ENCODE measurements around the gene IL2RG.

DNA sequence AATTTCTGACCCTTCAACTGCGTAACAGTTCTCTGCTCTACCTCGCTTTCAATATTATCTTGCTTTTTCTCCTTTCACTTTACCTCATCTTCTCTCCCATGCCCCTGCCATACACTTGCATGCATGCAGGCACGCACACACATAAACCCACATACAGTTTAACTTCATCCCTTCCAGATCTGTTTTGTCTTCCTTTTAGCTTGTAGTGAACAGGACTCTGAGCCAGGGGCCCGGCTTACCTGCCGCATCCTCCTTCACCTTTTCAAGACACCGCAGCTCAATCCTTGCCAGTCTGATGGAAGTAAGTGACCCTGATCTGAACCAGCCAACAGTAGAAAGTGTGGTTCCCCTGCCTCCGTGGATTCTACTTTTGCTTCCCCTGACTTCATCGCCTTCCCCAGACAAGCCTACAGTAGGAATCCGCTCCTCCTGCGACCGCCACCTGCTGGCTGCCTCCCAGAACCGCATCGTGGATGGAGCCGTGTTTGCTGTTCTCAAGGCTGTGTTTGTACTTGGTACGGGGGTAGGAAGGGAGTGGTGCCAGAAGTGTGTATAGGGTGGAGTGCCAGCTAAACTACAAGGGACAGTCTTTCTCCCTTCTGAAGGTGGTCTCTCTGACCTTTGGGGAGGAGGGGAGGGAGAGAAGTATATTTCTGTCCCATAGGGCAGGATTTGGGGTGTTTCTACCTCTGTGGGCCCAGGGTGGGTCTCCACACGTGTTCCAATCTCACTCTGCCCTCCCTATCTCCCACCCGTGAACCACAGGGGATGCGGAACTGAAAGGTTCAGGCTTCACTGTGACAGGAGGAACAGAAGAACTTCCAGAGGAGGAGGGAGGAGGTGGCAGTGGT lies 17.8 kb upstream of the IL2RG start:
- TF ChIP-seq, protein P1, sequence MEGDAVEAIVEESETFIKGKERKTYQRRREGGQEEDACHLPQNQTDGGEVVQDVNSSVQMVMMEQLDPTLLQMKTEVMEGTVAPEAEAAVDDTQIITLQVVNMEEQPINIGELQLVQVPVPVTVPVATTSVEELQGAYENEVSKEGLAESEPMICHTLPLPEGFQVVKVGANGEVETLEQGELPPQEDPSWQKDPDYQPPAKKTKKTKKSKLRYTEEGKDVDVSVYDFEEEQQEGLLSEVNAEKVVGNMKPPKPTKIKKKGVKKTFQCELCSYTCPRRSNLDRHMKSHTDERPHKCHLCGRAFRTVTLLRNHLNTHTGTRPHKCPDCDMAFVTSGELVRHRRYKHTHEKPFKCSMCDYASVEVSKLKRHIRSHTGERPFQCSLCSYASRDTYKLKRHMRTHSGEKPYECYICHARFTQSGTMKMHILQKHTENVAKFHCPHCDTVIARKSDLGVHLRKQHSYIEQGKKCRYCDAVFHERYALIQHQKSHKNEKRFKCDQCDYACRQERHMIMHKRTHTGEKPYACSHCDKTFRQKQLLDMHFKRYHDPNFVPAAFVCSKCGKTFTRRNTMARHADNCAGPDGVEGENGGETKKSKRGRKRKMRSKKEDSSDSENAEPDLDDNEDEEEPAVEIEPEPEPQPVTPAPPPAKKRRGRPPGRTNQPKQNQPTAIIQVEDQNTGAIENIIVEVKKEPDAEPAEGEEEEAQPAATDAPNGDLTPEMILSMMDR (conservative IDR thresholded peaks at IDR 0.05 in 1 of 2, IDR thresholded peaks at IDR 0.05 in 1 of 2; ENCODE audit: extremely low read depth in 1 of 2, insufficient read depth in 1 of 2, low read depth in 1 of 2, low read length in 2 of 2) = peak; percentile 77 to 81
- no peak for TF ChIP-seq EZH2 (IDR thresholded peaks at IDR 0.05; ENCODE audit: borderline replicate concordance, low read length)
